Fibroblast of pulmonary artery (primary cell): ENCODE results near the gene SETBP1.

Source experiments
- DNase-seq: peaks from one replicate; pipeline ENCODE4 v3.0.0-alpha.2; 2010; ENCODE audit warnings: low read depth
- H3K4me3 ChIP-seq: replicated peaks from 2 replicates; pipeline ENCODE4 v1.5.1; 2011; ENCODE audit warnings: low read depth, mild to moderate bottlenecking, control low read depth, low read length, moderate library complexity
- TF ChIP-seq, protein P1 (sequence below): IDR thresholded peaks from 2 replicates; pipeline ENCODE4 v1.5.1; 2011; ENCODE audit warnings: mild to moderate bottlenecking, control low read depth, low read length, inconsistent platforms; ENCODE audit errors: missing control alignments

Gene SETBP1

DNA sequence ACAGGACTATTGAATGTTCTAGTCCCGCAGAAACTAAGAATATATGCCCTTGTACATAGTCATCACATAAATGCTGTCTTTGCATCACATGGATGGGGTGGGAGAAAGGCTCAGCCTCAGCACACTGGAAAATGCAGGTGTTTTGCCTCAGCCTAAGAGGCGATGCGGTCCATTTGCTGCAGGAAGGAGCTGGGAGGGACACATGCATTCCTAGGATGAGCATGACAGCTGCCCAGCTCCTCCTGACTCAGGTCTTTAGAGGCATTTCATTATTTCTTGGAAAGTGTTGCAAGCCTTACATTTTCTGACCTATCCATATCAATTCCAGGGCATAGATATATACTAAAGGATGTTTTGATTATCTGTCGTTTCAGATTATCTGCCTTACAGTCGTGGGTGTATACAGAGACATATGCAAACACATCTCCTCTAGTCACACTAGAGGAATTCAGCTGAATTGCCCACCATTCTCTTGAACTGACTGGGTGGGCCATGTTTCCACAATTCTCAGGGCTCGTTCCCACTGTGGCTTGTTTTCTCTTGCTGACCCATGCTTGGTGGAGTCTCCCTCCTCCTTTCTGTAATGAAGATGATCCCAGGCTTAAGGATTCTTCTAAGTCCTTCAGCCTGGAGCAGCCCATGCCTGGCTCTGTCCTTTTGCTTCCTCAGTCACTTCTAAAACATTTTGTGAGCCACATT lies 156.9 kb downstream of the SETBP1 start:
- H3K4me3 ChIP-seq, result no peak overlapping the region
- TF ChIP-seq, protein P1, sequence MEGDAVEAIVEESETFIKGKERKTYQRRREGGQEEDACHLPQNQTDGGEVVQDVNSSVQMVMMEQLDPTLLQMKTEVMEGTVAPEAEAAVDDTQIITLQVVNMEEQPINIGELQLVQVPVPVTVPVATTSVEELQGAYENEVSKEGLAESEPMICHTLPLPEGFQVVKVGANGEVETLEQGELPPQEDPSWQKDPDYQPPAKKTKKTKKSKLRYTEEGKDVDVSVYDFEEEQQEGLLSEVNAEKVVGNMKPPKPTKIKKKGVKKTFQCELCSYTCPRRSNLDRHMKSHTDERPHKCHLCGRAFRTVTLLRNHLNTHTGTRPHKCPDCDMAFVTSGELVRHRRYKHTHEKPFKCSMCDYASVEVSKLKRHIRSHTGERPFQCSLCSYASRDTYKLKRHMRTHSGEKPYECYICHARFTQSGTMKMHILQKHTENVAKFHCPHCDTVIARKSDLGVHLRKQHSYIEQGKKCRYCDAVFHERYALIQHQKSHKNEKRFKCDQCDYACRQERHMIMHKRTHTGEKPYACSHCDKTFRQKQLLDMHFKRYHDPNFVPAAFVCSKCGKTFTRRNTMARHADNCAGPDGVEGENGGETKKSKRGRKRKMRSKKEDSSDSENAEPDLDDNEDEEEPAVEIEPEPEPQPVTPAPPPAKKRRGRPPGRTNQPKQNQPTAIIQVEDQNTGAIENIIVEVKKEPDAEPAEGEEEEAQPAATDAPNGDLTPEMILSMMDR, result no peak
- no peak for DNase-seq

DNA sequence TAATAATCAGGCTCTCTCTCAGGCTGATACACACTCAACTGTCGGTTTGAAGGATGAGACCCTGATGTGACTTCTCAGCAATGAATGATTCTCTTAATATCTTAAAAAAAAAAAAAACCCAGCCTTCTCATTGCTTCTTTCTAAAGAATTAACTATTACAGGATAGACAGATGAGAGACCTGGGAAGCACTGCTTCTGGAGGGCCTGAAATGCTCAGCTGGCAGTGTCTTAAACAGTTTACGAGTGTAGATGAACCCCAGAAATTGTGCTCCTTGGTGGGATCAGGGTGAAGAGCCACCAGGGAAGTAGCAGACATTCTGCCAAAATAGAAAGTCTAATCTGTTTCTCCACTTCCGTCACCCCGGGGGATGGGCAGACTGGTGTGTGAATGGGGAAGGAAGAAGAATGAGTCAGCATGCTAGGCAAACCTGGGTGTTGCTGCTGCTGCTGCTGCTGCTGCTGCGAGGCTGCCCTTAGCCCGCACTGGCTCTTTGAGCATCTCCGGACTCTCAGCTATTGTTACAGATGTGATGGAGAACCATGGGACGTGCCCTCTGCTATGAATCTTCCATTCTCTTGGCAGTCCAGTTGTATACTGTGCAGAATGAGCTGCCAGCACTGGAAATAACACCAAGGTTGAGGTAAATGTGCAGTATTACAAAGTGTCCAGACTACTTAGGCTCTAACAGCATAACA lies 158.4 kb downstream of the SETBP1 start:
- DNase-seq, result peak; percentile 71
- no peak overlapping the region for H3K4me3 ChIP-seq
- TF ChIP-seq, protein P1, result no peak

DNA sequence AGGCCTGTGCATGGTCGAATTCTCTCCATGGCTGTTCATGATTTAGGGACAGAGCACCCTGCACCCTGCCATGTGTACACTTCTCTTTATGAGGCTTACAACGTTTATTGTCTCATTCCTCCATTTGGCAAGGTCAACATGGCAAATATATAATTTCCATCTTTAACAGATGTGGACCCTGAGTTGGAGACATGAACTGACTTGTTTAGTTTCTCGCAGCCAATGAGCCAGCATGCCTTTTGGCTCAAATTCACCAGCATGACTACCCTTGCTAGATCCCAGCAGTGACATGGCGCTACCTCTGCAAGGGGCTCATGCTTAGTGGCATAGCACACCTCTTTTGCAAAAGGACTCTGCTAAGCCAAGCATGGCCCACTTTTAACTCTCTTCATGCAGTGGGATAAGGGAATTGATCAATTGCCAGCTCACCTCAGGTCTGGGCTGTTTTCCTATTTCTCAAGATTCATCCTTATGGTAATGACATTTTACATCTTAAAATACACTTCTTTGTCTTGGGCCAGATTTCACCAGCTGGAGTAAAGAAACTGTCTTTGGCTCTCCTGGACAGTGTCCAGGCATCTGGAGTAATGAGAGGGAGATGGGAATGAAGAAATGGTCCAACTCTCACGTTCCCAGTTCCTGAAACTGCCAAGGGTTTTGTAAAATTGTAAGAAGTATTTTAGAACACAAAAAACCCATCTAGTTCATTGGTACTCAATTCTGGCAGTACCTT lies 159.5 kb downstream of the SETBP1 start:
- peak; percentile 43 for DNase-seq
- no peak overlapping the region for H3K4me3 ChIP-seq
- TF ChIP-seq, protein P1, result no peak

DNA sequence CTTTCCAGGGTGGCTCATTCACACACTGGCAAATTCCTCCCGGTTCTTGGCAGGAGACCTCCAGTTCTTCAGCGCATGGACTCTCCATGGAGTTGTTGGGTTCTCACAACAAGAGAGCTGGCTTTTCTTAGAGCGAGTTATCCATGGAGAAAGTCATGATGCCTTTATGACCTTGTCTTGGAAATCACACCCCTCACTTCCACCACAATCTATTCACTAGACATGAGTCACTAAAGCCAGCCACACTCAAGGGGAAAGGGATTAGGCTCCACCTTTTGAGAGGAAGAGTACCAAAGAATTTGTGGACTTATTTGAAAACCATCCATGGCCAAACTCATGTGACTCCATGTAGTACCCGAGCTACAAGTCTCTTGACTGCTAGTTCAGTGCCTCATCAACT lies 160.5 kb downstream of the SETBP1 start:
- TF ChIP-seq, protein P1, result no peak
- no peak overlapping the region for H3K4me3 ChIP-seq
- no peak for DNase-seq

DNA sequence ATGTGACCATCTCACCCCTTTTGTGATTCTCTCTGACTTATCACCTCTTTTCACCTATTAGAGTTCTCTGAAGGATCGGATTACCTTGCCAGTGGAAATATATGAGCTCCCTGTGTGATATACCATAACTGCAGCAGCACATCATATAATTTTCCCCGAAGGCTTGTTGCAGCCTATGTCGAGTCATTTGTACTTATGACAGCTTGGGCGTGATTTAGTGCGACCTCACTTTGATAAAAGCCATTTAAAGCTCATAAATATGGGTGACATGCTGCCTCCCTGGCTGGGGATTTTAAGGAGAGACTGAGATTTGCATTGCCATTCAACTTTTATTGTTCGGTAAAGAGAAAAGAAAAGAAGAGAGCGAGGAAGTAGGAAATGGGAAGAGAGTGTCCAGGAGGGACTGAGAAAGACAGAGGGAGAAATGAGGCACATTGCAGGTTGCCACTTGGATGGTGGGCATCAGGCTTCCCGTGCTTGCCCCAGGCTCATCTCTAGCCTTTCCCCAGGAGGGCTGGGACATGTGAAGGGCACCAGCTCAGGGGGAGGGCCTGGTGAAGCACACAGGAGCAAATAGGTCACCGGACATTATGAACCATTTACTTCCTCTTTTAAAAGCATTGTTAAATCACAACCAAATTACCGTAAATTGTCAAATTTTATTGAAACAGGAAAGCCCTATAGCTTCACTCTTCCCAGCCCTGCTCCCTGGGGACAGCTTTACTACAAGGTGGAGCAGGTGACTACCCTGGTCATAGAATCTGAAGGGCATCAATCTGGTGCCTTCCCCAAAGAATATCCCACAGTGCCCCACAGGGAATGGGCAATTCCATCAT lies 161.3 kb downstream of the SETBP1 start:
- DNase-seq, result no peak
- TF ChIP-seq, protein P1, result no peak
- no peak overlapping the region for H3K4me3 ChIP-seq

DNA sequence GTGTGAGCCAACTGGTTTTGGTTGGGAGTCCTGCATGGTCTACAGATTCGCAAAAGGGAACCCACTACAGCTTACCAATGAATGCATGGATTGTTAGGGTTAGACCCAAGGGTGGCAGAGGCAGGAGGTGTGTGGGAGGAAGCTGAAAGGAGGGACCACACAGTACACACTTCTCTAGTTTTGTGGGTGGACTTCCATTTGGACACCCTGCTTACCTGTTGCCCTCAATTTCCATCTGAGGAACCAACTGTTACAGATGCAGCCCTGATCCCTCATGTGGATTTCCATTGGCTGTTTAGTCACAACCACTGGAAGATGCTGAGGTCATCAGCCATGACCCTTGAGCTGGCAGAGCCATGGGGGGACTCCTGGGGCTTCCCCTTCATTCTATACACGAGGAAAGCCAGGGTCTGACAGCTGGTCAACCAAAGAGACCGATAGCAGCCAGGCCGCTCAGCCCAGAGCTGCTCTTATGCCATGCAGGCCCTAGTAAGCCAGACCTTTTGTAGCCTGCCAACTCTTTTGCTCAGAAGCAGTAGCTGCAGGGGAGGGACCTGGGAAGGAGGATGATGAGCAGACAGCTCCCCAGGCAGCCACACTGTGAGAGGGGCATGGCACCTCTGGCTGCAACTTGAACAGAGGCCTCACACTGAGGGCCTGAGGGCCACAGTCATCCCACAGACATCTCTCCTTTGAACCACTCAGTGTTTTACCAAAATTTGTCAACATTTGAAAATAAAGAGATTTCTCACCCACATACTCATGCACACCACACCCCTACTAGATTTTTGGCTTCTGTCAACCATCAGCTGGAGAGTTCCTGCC lies 162.1 kb downstream of the SETBP1 start:
- TF ChIP-seq, protein P1, result no peak
- DNase-seq, result no peak
- no peak overlapping the region for H3K4me3 ChIP-seq
